ENCODE measurements around the gene MZT2A. TPM values are rescaled to one million over a fixed set of nuclear protein-coding genes. Genes with fewer than 3 reads are reported as not detected.

The MZT2A gene, protein sequence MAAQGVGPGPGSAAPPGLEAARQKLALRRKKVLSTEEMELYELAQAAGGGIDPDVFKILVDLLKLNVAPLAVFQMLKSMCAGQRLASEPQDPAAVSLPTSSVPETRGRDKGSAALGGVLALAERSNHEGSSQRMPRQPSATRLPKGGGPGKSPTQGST
- total RNA-seq: 359 and 528 TPM in 2 replicates

DNA sequence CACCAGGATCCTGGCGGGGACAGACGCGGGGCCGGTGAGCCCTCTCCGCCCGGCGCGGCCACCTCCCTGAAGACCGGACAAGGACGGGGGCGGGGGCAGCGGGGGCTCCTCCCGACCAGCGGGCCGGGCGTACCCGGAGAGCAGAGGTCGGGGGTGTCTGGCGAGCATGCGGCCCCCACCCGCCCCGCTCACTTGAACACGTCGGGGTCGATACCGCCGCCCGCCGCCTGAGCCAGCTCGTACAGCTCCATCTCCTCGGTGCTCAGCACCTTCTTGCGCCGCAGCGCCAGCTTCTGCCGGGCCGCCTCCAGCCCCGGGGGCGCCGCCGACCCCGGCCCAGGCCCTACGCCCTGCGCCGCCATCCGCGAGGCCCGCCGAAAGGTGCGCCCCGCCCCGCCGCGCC lies at the start of gene MZT2A:
Gene MZT2A, minus strand, starts transcription at position 383 of the 403 bp plus-strand sequence. Its CDS starts 21 bp downstream, at position 362.

DNA sequence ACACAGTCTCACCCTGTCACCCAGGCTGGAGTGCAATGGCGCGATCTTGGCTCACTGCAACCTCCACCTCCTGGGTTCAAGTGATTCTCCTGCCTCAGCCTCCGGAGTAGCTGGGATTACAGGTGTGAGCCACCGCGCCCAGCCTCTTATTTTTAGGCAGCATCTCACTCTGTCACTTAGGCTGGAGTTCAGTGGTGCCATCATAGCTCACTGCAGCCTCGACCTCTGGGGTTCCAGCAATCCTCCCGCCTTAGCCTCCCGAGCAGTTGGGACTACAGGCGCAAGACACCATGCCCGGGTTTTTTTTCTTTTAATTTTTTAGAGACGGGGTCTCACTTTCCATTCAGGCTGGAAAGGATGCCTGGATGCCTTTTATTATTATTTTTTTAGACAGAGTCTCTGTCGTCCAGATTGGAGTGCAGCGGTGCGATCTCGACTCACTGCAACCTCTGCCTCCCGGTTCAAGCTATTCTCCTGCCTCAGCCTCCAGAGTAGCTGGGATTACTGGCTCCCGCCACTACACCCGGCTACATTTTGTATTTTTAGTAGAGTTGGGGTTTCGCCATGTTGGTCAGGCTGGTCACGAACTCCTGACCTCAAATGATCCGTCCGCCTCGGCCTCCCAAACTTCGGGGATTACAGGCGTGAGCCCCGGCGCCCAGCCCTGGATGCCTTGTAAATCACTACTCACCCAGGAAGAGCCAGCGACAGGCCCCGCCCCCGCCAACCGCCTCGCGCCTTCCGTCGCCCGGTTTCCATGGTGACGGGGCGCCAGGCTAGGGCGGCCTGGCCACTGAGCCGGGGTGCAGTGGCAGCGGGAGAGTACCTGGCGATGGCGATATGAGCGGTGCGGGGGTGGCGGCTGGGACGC lies 35.2 kb upstream of the MZT2A start, which contains the start of gene CCDC74A:
Gene CCDC74A, plus strand, starts transcription at position 758 of the 871 bp plus-strand sequence. Its CDS starts 83 bp downstream, at position 841.

DNA sequence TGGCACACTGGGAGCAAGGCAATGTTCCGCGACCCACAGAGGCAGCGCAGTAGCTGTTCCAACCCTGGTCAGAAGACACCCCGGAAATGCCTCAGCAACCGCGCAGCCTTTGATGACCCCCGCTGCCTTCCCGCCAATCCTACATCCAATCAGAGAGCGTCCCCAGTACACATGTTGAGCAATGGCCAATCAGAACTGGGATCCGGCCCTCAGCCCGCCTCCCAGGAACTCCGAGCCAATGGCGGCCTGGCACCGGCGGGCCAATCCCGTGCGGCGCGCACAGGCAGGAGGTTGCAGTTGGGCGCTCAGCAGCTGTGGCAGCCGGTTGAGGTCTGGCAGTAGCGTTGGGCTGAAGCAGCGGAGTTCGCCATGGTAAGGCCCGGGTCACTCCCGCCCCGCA lies 16.4 kb downstream of the MZT2A start, which contains the start of gene TUBA3D:
Gene TUBA3D, plus strand, starts transcription at position 289 of the 400 bp plus-strand sequence. Its CDS starts 81 bp downstream, at position 370.

Other genes starting within 250 kb of the MZT2A start
- not detected in 2 replicates for gene RAB6D, start 128.2 kb downstream of the MZT2A start, total RNA-seq
- not detected in 2 replicates for gene TUBA3D, start 16.3 kb downstream of the MZT2A start, total RNA-seq
- 9.3 and 12.1 TPM in 2 replicates for gene CCDC74A, start 35.5 kb upstream of the MZT2A start, total RNA-seq

Measured in airway epithelial cell (primary cell).